Measurements from ENCODE around the gene ARHGAP24. TPM values are rescaled to one million over a fixed set of nuclear protein-coding genes. Genes with fewer than 3 reads are reported as not detected.
A peak's percentile ranks its signal among the peaks of the same experiment; 100 is the strongest.

ARHGAP24 gene
- total and polyA plus RNA-seq, 2 donors (not counting 1 experiment from before 2014, with no cell fraction given) = 15.9 to 40.5 TPM

DNA sequence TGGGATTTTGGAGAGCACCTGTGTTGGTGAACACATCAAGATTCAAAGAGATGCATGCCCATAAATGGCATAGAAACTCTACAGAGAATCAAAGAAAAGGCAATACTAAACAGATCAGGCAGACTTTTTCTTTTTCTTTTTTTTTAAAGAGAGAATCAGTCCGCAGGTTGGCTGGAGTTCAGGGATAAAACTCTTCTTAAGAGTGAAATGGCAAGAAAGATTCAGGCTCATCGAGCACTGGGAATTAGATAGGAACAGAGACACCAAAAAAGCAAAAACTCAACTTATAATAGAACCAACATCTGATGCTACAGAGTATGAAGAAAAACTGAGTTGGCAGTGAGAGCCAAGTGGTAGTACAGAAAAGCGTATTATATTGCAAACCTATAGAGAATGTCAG lies 314.3 kb downstream of the ARHGAP24 start:
- H3K9me3 ChIP-seq (ENCODE audit: control insufficient read depth, insufficient read depth, low read depth, low read length) = no peaks in the 10 kb centered on the region
- H3K4me2 ChIP-seq (ENCODE audit: extremely low read depth, insufficient read depth, low read length) = no peak overlapping the region
- H3K9ac ChIP-seq (ENCODE audit: insufficient read depth, low read length) = no peak overlapping the region
- no peaks in the 10 kb centered on the region for H3K36me3 ChIP-seq (ENCODE audit: control insufficient read depth, insufficient read depth, low read length)
- TF ChIP-seq EZH2 (IDR thresholded peaks at IDR 0.05; ENCODE audit: low read length, missing control alignments) = no peak
- TF ChIP-seq, protein P1, sequence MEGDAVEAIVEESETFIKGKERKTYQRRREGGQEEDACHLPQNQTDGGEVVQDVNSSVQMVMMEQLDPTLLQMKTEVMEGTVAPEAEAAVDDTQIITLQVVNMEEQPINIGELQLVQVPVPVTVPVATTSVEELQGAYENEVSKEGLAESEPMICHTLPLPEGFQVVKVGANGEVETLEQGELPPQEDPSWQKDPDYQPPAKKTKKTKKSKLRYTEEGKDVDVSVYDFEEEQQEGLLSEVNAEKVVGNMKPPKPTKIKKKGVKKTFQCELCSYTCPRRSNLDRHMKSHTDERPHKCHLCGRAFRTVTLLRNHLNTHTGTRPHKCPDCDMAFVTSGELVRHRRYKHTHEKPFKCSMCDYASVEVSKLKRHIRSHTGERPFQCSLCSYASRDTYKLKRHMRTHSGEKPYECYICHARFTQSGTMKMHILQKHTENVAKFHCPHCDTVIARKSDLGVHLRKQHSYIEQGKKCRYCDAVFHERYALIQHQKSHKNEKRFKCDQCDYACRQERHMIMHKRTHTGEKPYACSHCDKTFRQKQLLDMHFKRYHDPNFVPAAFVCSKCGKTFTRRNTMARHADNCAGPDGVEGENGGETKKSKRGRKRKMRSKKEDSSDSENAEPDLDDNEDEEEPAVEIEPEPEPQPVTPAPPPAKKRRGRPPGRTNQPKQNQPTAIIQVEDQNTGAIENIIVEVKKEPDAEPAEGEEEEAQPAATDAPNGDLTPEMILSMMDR (conservative IDR thresholded peaks at IDR 0.05 in 1 of 2, IDR thresholded peaks at IDR 0.05 in 1 of 2; ENCODE audit: low read depth in 1 of 2, low read length in 2 of 2) = no peak
- H3K79me2 ChIP-seq (ENCODE audit: control insufficient read depth, insufficient read depth, low read length) = peaks cover 24% of the 10 kb centered on the region
- H2AFZ ChIP-seq (ENCODE audit: low read length) = no peak overlapping the region
- no peaks in the 10 kb centered on the region for H4K20me1 ChIP-seq (ENCODE audit: control insufficient read depth, extremely low read depth, insufficient read depth, low read length)
- DNase-seq (ENCODE audit: low read depth in 2 of 2) = no peak
- H3K4me1 ChIP-seq (ENCODE audit: control insufficient read depth, extremely low read depth, insufficient read depth, low read length) = peaks cover 17% of the 10 kb centered on the region
- H3K27me3 ChIP-seq (ENCODE audit: control insufficient read depth, insufficient read depth, low read length) = no peaks in the 10 kb centered on the region
- no peak overlapping the region for H3K4me3 ChIP-seq (replicated peaks in 1 of 4; ENCODE audit: control extremely low read depth in 1 of 4, insufficient read depth in 1 of 4, low read depth in 3 of 4, low read length in 4 of 4)
- no peak overlapping the region for H3K27ac ChIP-seq (ENCODE audit: insufficient read depth, low read length)

DNA sequence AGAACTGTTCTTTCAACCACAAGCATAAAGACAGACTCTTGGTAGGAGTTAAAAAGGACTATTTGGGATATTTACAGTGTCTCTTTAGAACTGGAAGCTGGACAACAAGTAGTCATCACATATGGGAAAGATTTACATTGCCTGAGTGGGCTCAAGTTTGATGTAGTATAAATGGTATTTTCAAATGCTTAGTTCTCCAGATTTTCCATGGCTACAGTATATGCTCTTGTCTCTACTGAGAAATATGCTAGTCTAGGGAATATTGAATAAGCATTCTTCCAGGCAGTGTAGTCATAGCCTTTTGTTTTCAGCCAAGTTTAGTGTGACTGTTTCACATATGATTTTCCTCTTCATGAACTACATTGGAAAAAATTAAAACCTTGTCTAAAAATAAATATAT lies 315.6 kb downstream of the ARHGAP24 start:
- no peak for TF ChIP-seq EZH2 (IDR thresholded peaks at IDR 0.05; ENCODE audit: low read length, missing control alignments)
- TF ChIP-seq, protein P1 (conservative IDR thresholded peaks at IDR 0.05 in 1 of 2, IDR thresholded peaks at IDR 0.05 in 1 of 2; ENCODE audit: low read depth in 1 of 2, low read length in 2 of 2) = no peak
- no peak overlapping the region for H2AFZ ChIP-seq (ENCODE audit: low read length)
- no peaks in the 10 kb centered on the region for H4K20me1 ChIP-seq (ENCODE audit: control insufficient read depth, extremely low read depth, insufficient read depth, low read length)
- DNase-seq (ENCODE audit: low read depth in 2 of 2) = peak; percentile 52 to 79
- no peaks in the 10 kb centered on the region for H3K36me3 ChIP-seq (ENCODE audit: control insufficient read depth, insufficient read depth, low read length)
- no peak overlapping the region for H3K9ac ChIP-seq (ENCODE audit: insufficient read depth, low read length)
- H3K4me1 ChIP-seq (ENCODE audit: control insufficient read depth, extremely low read depth, insufficient read depth, low read length) = peaks cover 13% of the 10 kb centered on the region
- no peaks in the 10 kb centered on the region for H3K27me3 ChIP-seq (ENCODE audit: control insufficient read depth, insufficient read depth, low read length)
- no peaks in the 10 kb centered on the region for H3K9me3 ChIP-seq (ENCODE audit: control insufficient read depth, insufficient read depth, low read depth, low read length)
- H3K4me3 ChIP-seq (replicated peaks in 1 of 4; ENCODE audit: control extremely low read depth in 1 of 4, insufficient read depth in 1 of 4, low read depth in 3 of 4, low read length in 4 of 4) = no peak overlapping the region
- no peak overlapping the region for H3K4me2 ChIP-seq (ENCODE audit: extremely low read depth, insufficient read depth, low read length)
- peaks cover 14% of the 10 kb centered on the region for H3K79me2 ChIP-seq (ENCODE audit: control insufficient read depth, insufficient read depth, low read length)
- no peak overlapping the region for H3K27ac ChIP-seq (ENCODE audit: insufficient read depth, low read length)

DNA sequence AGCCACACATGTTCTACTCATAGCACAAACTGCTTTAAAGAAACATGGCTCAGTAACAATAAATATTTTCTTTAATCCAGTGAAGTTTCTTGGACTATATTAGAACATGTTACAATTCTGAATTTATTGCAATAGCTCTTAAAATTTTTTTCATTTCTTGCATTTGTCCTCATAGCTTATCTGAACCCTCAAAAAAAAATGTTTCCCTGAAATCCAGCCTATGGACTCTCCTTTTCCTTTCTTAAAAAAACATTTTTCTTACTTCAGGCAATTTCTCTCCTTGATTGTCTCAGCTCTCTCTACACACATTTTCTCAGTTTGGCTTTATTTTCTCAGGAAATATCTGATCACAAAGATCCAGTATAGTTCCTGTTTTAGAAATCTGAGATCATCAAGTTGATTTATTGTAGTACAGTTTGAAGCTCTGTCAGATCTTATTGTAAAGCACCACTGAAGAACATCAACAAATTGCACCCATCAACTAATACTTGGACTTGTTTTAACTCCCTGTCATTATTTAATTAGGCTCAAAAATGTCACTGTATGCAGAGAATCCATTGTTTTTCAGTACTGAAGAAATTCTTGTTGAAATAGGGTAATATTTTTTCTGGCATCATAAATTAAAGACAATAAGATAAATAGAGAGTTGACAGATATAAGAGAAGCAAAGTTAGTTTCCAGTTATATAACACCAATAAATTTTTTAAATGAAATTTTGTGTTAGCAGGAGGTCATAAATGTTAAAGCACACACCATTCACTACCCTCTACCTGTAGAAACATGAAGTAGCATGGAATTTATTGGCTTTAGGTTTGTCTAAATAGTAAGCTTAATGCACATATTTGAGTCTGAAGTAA lies 317.7 kb downstream of the ARHGAP24 start:
- no peak overlapping the region for H3K9ac ChIP-seq (ENCODE audit: insufficient read depth, low read length)
- H3K36me3 ChIP-seq (ENCODE audit: control insufficient read depth, insufficient read depth, low read length) = no peaks in the 10 kb centered on the region
- DNase-seq (ENCODE audit: low read depth in 2 of 2) = no peak
- H3K4me1 ChIP-seq (ENCODE audit: control insufficient read depth, extremely low read depth, insufficient read depth, low read length) = peaks cover 7% of the 10 kb centered on the region
- no peaks in the 10 kb centered on the region for H3K9me3 ChIP-seq (ENCODE audit: control insufficient read depth, insufficient read depth, low read depth, low read length)
- no peak for TF ChIP-seq EZH2 (IDR thresholded peaks at IDR 0.05; ENCODE audit: low read length, missing control alignments)
- TF ChIP-seq, protein P1 (conservative IDR thresholded peaks at IDR 0.05 in 1 of 2, IDR thresholded peaks at IDR 0.05 in 1 of 2; ENCODE audit: low read depth in 1 of 2, low read length in 2 of 2) = no peak
- H3K4me3 ChIP-seq (replicated peaks in 1 of 4; ENCODE audit: control extremely low read depth in 1 of 4, insufficient read depth in 1 of 4, low read depth in 3 of 4, low read length in 4 of 4) = no peak overlapping the region
- no peaks in the 10 kb centered on the region for H3K27me3 ChIP-seq (ENCODE audit: control insufficient read depth, insufficient read depth, low read length)
- H3K27ac ChIP-seq (ENCODE audit: insufficient read depth, low read length) = no peak overlapping the region
- H3K79me2 ChIP-seq (ENCODE audit: control insufficient read depth, insufficient read depth, low read length) = peaks cover 11% of the 10 kb centered on the region
- H4K20me1 ChIP-seq (ENCODE audit: control insufficient read depth, extremely low read depth, insufficient read depth, low read length) = no peaks in the 10 kb centered on the region
- no peak overlapping the region for H2AFZ ChIP-seq (ENCODE audit: low read length)
- peak overlapping the region; percentile 9 for H3K4me2 ChIP-seq (ENCODE audit: extremely low read depth, insufficient read depth, low read length)
